Keratinocyte (primary cell): Measurements from ENCODE around the gene PLK5.

Experiments
- CTCF ChIP-seq, 3 experiments: IDR thresholded peaks in 1 of 3; conservative IDR thresholded peaks in 1 of 3; optimal IDR thresholded peaks in 1 of 3; 2 replicates in 2 of 3; 3 replicates in 1 of 3; pipeline versions ENCODE3 to v1.5.1; 2011; ENCODE audit warnings: low read length in 3 of 3, mild to moderate bottlenecking in 3 of 3, moderate library complexity in 2 of 3, control low read depth in 1 of 3, inconsistent platforms in 1 of 3; ENCODE audit not compliant: insufficient read depth in 2 of 3; ENCODE audit errors: extremely low read depth in 1 of 3
- EZH2 ChIP-seq: IDR thresholded peaks from one replicate; pipeline ENCODE4 v1.6.1; 2012; ENCODE audit warnings: inconsistent platforms, mild to moderate bottlenecking, low read length, moderate library complexity

- TF ChIP-seq CTCF (optimal IDR thresholded peaks at IDR 0.05 in 1 of 3, IDR thresholded peaks at IDR 0.05 in 1 of 3, conservative IDR thresholded peaks at IDR 0.05 in 1 of 3; ENCODE audit: extremely low read depth in 1 of 3, insufficient read depth in 2 of 3, low read length in 3 of 3): no peak
- no peak for TF ChIP-seq EZH2
These were observed 42.5 kb upstream of the PLK5 start for GRCh38 chr19:1481224-1481892.
